Heart right ventricle (tissue), 16 donors: ENCODE results near the gene SET. TPM values are rescaled to one million over a fixed set of nuclear protein-coding genes. Genes with fewer than 3 reads are reported as not detected.
A peak's percentile ranks its signal among the peaks of the same experiment; 100 is the strongest.

Experiments used
- ATAC-seq, 8 donors: fragments of 200-7000 bp; cut with Tn5 transposase; one replicate each; pipeline ENCODE4 v1.9.1; 2020; ENCODE audit warnings: mild to moderate bottlenecking in 8 of 8, moderate library complexity in 8 of 8, moderate number of reproducible peaks in 1 of 8
- DNase-seq, 2 donors: peaks; one replicate each; pipeline ENCODE4 v3.0.0-alpha.2; 2020
- H3K27ac ChIP-seq, 10 donors: fragments of 200-600 bp; sonication (generic) in 2 of 10; one replicate each; pipeline versions ENCODE4 v1.5.0 to v1.8.0; 2020 to 2022; ENCODE audit warnings: mild to moderate bottlenecking in 3 of 10
- H3K27me3 ChIP-seq, 7 donors: fragments of 200-600 bp; one replicate each; pipeline ENCODE4 v1.8.0; 2021 to 2022; ENCODE audit warnings: mild to moderate bottlenecking in 2 of 7
- H3K36me3 ChIP-seq, 9 donors: fragments of 200-600 bp; sonication (generic) in 1 of 9; one replicate each; pipeline versions ENCODE4 v1.5.0 to v1.8.0; 2020 to 2022; ENCODE audit warnings: mild to moderate bottlenecking in 2 of 9
- H3K4me1 ChIP-seq, 9 donors: fragments of 200-600 bp; sonication (generic) in 1 of 9; one replicate each; pipeline versions ENCODE4 v1.5.0 to v1.8.0; 2020 to 2022; ENCODE audit warnings: mild to moderate bottlenecking in 4 of 9
- H3K4me3 ChIP-seq, 10 donors: fragments of 200-600 bp; sonication (generic) in 2 of 10; one replicate each; pipeline versions ENCODE4 v1.5.0 to v1.8.0; 2020 to 2022; ENCODE audit warnings: mild to moderate bottlenecking in 7 of 10, moderate library complexity in 2 of 10
- H3K9me3 ChIP-seq, 11 donors: fragments of 200-600 bp in 10 of 11; sonication (generic) in 2 of 11; one replicate each; pipeline versions ENCODE4 v1.5.0 to v1.8.0; 2013 to 2022; ENCODE audit warnings: mild to moderate bottlenecking in 2 of 11, control low read depth in 1 of 11, moderate library complexity in 1 of 11
- CTCF ChIP-seq, 9 donors: fragments of 200-600 bp; sonication (generic) in 2 of 9; IDR thresholded peaks; one replicate each; pipeline versions ENCODE4 v1.5.0 to v1.8.0; 2021 to 2022; ENCODE audit warnings: antibody characterized with exemption in 9 of 9, mild to moderate bottlenecking in 5 of 9, moderate library complexity in 1 of 9
- WGBS, 2 donors: extraction: QIAGEN DNeasy Blood & Tissue Kit; methylation state at CpG; one replicate each; pipeline ENCODE4 v1.1.7; 2013; ENCODE audit warnings: inconsistent platforms in 1 of 2; 5-methylcytosine and 5-hydroxymethylcytosine counted together
- intact Hi-C, 10 donors: fragments of 100-400 bp; cut with DNase I; formaldehyde crosslinking; loops; one replicate each; pipeline versions ENCODE4 v1.11.1 to v1.14.2; 2022
- polyA plus RNA-seq, 2 donors: library from polyadenylated mRNA; stranded (reverse); fragments of 200-250 nt; gene quantifications; one replicate each; pipeline ENCODE4 v1.2.3, GENCODE V29; 2013
- total RNA-seq, 10 donors: library from RNA; stranded (reverse); fragmentation: NEBNext Ultra II Directional in 3 of 10; extraction: Animal tissue kit (Norgen Biotek cat#: 25700) in 3 of 10; gene quantifications; one replicate each; pipeline versions ENCODE4 v1.2.1 to v1.2.4, GENCODE V29; 2021 to 2023
- donor health status: Arrhythmogenic right ventricular cardiomyopathy.
- donor health status: ischemic (EF 13 %, LVEDD 7.1; RV severe dilation, severe dysfunction).
- donor health status: healthy with polysubstance abuse.
- donor health status: DM: no; HTN: yes; CAD: no.
- donor health status: DM: no; HTN: no; CAD: no.
- donor health status: ischemic (EF 25% LVEDD 6.9; RV normal size, moderate dysfunction).
- donor health status: ischemic (EF 25% LVEDD 5.7; RV mildly dilated, moderate dysfunction).
- donor health status: healthy.
- donor health status: DM: yes; HTN: yes; CAD: no.
- donor health status: Ischemic cardiomyopathy.
- donor health status: ischemic (EF 35%, LVEDD 5.7; RV mildly dilated, moderate dysfunction).
- donor health status: nonischemic (EF 11% LVEDD 7.7; RV severe dilation, severe dysfunction).
- donor health status: DM: yes; HTN: yes; CAD: no.
- donor health status: PGD.
- donor health status: ischemic (EF 29% LVEDD 5.4; RV normal size, mild dysfunction).
- donor health status: nonischemic (EF 23%, LVEDD 6.1; RV moderate dilation, normal function).

Gene SET
- total and polyA plus RNA-seq, 12 donors = 87.0 to 228 (median 196) TPM

DNA sequence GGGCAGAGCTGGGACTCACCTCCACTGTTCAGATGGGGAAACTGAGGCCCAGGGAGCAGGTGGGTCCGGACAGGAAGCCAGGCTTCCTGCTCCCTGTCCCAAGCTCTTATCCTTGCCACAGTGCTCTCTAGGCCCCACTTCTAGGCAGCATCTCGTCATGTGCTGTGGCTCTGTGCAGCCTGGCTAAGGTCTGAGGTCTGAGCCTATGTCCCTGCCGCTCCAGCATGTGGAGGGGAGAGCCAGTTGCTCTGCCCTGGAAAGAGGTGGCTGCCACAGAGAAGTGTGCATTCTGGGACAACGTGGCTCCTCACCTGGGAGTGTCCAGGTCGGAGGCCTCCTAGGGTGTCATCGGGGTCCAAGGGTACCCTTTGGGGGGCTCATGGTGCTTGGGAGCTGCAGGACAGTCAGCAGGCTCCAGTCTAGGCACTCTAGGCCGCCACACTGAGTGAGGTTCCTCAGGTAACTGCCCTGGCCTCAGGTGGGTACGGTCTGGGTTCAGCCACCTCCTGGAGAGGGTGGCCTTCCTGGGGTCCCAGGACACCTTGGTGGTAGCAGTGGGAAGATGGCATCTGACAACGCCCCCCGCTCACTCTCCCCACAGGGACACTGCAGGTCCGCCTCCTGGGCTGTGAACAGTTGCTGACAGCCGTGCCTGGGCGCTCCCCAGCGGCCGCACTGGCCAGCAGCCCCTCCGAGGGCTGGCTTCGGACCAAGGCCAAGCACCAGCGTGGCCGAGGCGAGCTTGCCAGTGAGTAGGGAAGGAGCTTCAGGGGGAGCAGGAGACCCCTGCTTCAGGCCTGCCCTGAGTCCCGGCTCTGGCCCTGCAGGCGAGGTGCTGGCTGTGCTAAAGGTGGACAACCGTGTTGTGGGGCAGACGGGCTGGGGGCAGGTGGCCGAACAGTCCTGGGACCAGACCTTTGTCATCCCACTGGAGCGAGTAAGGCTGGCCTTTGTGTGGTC lies 23.7 kb downstream of the SET start:
- H3K27ac ChIP-seq = no peak overlapping the region
- intact Hi-C loops = no loop called here
- no peak for TF ChIP-seq CTCF (IDR thresholded peaks at IDR 0.05)
- H3K4me1 ChIP-seq = no peaks in the 10 kb centered on the region
- H3K4me3 ChIP-seq = no peak overlapping the region
- WGBS, 2 donors = 94 to 97% methylated on average over 26 of the region's 26 CpGs
- no peak for DNase-seq
- H3K27me3 ChIP-seq = no peaks in the 10 kb centered on the region
- peak in 2 of 8 donors; percentile 10 to 12 for ATAC-seq
- H3K36me3 ChIP-seq = peaks cover 0 to 61% (median 0%) of the 10 kb centered on the region in 9 donors
- H3K9me3 ChIP-seq = no peaks in the 10 kb centered on the region

DNA sequence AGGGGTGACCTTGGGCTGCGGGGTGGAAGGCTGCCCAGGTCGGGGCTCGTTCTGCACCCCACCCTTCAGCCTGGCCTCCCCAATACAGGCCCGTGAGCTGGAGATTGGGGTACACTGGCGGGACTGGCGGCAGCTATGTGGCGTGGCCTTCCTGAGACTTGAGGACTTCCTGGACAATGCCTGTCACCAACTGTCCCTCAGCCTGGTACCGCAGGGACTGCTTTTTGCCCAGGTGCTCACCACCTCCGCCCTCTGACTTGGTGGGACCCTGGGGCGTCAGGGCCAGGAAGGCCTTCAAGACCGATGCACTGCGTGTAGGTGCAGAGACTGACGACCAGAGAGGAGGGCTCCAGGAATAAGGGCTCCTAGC lies 24.4 kb downstream of the SET start:
- ATAC-seq (peak in 2 of 8 donors; percentile 17 to 18), DNase-seq (no peak)
- Histone ChIP-seq H3K27ac (no peak overlapping the region), H3K4me1 (no peaks in the 10 kb centered on the region), H3K27me3 (no peaks in the 10 kb centered on the region), H3K36me3 (peaks cover 0 to 62% (median 0%) of the 10 kb centered on the region in 9 donors), H3K9me3 (no peaks in the 10 kb centered on the region), H3K4me3 (no peak overlapping the region)
- no peak for TF ChIP-seq CTCF (IDR thresholded peaks at IDR 0.05)
- WGBS, 2 donors = 94 to 98% methylated on average over 13 of the region's 13 CpGs
- intact Hi-C loops = no loop called here

- no peaks in the 10 kb centered on the region for H3K9me3 ChIP-seq
- WGBS, 2 donors = 96 to 97% methylated on average over 19 of the region's 19 CpGs
- peaks cover 0 to 62% (median 0%) of the 10 kb centered on the region in 9 donors for H3K36me3 ChIP-seq
- H3K27ac ChIP-seq = no peak overlapping the region
- TF ChIP-seq CTCF (IDR thresholded peaks at IDR 0.05) = no peak
- no peaks in the 10 kb centered on the region for H3K4me1 ChIP-seq
- H3K27me3 ChIP-seq = no peaks in the 10 kb centered on the region
- H3K4me3 ChIP-seq = no peak overlapping the region
- DNase-seq = no peak
- no peak for ATAC-seq
- intact Hi-C loops = no loop called here
Observed at GRCh38 chr9:128713941-128714573, 25.0 kb downstream of the SET start.

DNA sequence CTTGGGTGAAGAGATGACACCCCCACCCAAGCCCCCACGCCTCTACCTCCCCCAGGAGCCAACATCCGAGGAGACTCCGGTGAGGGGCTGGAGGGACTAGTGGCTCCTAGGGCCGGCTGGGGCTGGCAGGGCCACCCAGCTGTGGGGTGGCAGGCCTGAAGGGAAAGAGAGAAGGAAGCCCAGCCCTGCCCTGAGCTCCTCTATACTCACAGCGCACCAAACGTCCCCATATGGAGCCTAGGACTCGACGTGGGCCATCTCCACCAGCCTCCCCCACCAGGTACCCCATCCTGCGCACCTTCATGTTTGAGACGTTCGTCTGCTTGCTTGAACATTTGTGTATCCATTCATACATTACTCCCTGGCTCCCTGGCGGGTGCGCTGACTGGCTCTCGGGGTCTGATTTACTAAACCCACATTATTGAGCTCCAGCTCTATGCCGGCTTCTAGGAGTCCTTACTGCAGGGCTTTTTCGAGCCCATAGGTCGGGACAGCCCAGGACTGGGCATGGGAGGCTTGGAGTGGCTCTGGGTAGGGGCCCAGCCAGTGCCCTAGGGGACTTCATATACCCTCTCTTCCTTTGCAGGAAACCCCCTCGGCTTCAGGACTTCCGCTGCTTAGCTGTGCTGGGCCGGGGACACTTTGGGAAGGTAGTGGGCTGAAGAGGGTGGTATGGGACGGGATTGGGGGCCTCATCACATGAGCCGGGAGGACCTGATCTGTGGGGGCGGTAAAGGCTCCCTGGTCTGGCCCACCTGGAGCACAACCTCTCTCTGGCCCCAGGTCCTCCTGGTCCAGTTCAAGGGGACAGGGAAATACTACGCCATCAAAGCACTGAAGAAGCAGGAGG lies 25.8 kb downstream of the SET start:
- WGBS, 2 donors = 90 to 91% methylated on average over 24 of the region's 24 CpGs
- no peaks in the 10 kb centered on the region for H3K4me1 ChIP-seq
- DNase-seq = no peak

More for the DNA sequence above, 25.8 kb downstream of the SET start:
- no peaks in the 10 kb centered on the region for H3K9me3 ChIP-seq
- no peak for ATAC-seq
- intact Hi-C loops = no loop called here
- H3K27me3 ChIP-seq = no peaks in the 10 kb centered on the region
- no peak for TF ChIP-seq CTCF (IDR thresholded peaks at IDR 0.05)
- H3K4me3 ChIP-seq = no peak overlapping the region
- H3K27ac ChIP-seq = no peak overlapping the region
- peaks cover 0 to 66% (median 0%) of the 10 kb centered on the region in 9 donors for H3K36me3 ChIP-seq
